Measurements from ENCODE around the gene ZSCAN20. TPM values are rescaled to one million over a fixed set of nuclear protein-coding genes. Genes with fewer than 3 reads are reported as not detected.
"Not testable (repeated sequence)": the region's sequence is repeated elsewhere in the genome, so short reads cannot be mapped to it uniquely, and the experiment has no call there.

ZSCAN20 gene
- total RNA-seq, 1 experiment from 2014 or later = 5.8 TPM

GRCh38 chr1:33477451-33477850 lies 5.0 kb downstream of the ZSCAN20 start:
- DNase-seq (ENCODE audit: low read depth) = no peak

DNA sequence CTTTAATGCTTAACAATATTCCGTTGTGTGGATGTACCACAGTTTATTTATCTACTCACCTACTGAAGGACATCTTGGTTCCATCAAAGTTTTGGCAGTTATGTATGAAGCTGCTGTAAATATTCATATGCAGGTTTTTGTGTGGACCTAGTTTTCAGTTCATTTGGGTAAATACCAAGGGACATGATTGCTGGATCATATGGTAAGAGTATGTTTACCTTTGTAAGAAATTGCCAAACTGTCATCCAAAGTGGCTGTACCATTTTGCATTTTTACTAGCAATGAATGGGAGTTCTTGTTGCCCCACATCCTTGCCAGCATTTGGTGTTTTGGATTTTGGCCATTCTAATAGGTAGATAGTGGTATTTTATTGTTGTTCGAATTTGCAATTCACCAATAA lies 10.0 kb downstream of the ZSCAN20 start:
- DNase-seq (ENCODE audit: low read depth) = no peak

GRCh38 chr1:33488624-33489023 lies 16.2 kb downstream of the ZSCAN20 start:
- DNase-seq (ENCODE audit: low read depth) = no peak

DNA sequence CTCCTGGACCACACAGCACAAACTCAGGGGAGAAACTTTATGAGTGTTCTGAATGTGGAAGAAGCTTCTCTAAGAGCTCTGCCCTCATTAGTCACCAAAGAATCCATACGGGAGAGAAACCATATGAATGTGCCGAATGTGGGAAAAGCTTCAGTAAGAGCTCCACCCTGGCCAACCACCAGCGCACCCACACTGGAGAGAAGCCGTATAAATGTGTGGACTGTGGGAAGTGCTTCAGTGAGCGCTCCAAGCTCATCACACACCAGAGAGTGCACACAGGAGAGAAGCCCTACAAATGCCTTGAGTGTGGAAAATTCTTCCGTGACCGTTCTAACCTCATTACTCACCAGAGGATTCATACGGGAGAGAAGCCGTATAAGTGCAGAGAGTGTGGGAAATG lies 22.5 kb downstream of the ZSCAN20 start:
- DNase-seq (ENCODE audit: low read depth) = no peak

- DNase-seq (ENCODE audit: low read depth) = no peak
These were observed 25.0 kb downstream of the ZSCAN20 start for GRCh38 chr1:33497410-33497809.

DNA sequence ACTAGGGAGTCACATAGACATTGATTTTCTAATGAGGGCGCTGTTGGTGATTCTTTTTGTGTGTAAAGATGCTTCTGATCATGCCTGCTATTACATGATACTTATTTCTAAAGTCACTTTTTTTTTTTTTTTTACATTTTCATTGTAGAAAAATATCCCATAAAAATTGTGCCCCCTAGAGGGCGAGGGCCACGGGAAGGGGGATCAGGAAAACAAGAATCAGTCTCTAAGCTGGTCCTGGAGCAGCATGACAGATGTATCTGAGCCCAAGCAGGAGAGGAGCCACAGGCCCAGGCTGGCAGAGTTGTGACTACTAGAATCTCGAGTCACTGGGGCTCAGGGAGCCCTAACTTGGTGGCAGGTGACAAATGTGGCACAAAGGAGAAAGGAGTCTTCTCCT lies 28.1 kb downstream of the ZSCAN20 start:
- peak; percentile 26 for DNase-seq (ENCODE audit: low read depth)

GRCh38 chr1:33501309-33501708 lies 28.9 kb downstream of the ZSCAN20 start:
- no peak for DNase-seq (ENCODE audit: low read depth)

- no peak for DNase-seq (ENCODE audit: low read depth)
These were observed 29.3 kb downstream of the ZSCAN20 start for GRCh38 chr1:33501774-33502173.

DNA sequence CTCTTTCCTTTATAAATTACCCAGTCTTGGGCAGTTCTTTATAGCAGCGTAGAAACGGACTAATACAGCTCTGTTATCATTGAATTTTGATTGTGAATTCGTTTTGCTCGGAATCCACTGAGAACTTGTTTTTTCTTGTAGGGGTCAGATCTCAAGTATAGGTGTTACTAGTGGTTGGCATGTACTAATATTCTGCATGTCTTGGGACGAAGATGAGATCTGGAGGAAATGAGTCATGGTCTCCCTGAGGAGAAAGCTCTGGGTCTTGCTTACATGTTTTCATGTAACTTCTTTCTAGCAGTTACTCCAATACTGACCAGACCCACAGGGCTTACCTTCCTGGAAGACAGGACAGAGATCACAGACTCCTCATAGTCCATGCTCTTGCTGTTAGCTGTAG lies 30.3 kb downstream of the ZSCAN20 start:
- DNase-seq (ENCODE audit: low read depth) = peak; percentile 78

- DNase-seq (ENCODE audit: low read depth) = no peak
These were observed 31.1 kb downstream of the ZSCAN20 start for GRCh38 chr1:33503506-33503905.

DNA sequence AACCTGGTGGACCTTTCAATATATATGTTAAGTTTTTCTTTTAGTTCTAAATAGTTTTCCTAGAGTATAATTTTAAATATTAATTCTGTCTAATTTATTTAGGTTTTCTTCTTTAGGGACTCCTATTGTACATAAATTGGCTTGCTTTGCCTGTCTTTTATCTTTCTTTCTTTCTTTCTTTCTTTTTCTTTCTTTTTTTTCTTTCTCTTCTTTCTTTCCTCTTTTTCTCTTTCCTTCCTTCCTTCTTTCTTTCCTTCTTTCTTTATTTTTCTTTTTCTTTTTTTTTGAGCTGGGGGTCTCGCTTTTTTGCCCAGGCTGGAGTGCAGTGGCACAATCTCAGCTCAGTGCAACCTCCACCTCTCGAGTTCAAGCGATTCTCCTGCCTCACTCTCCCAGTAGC lies 35.2 kb downstream of the ZSCAN20 start:
- no peak for DNase-seq (ENCODE audit: low read depth)

DNA sequence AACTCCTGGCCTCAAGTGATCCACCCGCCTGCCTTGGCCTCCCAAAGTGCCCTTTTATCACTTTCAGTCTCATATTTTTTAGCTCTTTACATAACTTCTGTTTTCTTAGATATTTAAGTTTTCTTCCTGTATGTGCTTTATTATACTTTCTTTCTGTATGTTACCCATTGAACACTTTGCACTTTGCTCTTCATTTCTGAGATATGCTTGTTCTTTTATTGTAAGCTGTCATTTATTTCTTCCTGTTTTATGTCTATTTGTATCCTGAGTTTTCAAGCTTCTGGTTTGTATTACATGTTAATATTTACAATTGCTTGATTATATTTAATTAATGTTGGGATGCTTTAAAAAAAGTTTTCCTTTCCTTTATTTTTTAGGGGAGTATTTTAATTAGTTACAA lies 35.7 kb downstream of the ZSCAN20 start:
- no peak for DNase-seq (ENCODE audit: low read depth)

- not testable (repeated sequence) for DNase-seq (ENCODE audit: low read depth)
These were observed 36.8 kb downstream of the ZSCAN20 start for GRCh38 chr1:33509276-33509675.

DNA sequence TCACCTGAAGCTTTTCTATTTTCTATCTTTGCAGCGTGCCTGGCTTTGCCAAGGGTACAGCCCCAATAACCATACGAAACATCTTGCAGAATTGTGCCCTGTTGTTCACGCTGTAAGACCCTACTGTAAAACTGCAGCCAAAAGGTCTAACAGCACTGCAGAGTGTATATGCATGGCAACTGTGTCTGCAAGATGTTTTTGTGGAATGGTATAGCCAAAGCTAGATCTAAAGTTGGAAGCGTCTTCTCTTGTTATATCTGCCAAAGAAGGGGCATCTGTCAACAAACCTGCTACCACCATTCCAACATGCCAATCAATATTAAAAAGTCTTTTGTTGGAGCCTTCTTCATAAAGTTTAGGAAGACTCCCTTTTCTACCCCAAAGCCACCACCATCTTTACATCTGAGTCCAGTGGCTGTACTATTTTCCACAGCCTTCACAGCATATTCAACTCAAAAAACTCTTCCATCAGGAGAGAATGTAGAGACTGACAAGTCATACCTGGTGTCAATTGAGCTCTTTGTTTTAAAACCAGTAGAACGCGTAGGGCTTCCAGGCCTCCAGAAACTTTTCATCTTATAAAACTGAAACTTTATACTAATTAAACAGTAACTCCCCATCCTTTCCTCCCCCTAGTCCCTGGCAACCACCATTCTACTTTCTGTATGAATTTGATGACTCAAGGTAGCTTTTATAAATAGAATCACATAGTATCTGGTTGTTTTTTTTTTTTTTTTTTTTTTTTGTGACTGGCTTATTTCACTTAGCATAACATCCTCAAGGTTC lies 40.0 kb downstream of the ZSCAN20 start:
- DNase-seq (ENCODE audit: low read depth) = peak; percentile 27

DNA sequence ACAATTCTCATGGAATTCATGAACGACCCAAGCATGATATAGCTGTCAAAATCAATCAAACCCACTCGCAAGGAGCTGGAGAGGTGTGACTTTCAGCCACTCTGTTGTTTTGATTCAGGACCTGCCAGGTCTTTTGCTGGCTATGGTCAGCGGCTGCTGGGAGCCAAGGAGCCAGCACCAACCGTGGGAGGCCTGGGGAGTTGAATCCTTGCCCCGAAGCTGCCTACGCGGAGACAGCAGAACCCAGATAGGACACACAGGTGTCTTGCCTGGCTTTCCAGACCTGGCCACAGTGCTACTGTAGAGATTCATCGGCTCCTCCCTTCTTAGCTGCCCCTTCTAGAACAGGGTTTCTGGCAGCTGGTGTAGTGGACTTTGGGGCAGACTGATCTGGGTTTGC lies 42.7 kb downstream of the ZSCAN20 start:
- DNase-seq (ENCODE audit: low read depth) = no peak

GRCh38 chr1:33515607-33516006 lies 43.2 kb downstream of the ZSCAN20 start:
- DNase-seq (ENCODE audit: low read depth) = no peak

DNA sequence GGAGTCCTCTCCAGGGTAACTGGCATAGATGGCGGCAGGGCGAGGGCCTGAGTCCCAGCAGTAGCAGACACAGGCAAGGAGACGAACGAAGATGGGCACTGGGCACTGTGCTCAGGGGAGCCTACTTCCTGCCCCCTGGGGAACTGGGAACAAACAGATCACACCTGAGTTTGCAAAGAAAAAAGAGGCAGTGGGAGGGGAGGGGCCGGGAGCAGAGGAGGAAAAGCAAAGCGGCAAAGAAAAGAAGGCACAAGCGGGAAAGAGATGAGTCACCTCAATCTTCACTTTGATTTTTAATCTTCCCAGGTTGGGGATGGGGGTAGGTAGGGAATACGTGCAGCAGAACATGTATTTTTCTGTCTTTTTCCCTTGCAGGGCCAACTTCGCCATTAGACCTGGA lies 44.0 kb downstream of the ZSCAN20 start:
- DNase-seq (ENCODE audit: low read depth) = peak; percentile 26

GRCh38 chr1:33516891-33517567 lies 44.6 kb downstream of the ZSCAN20 start:
- peak; percentile 12 for DNase-seq (ENCODE audit: low read depth)

GRCh38 chr1:33517596-33518250 lies 45.3 kb downstream of the ZSCAN20 start:
- peak; percentile 15 for DNase-seq (ENCODE audit: low read depth)

DNA sequence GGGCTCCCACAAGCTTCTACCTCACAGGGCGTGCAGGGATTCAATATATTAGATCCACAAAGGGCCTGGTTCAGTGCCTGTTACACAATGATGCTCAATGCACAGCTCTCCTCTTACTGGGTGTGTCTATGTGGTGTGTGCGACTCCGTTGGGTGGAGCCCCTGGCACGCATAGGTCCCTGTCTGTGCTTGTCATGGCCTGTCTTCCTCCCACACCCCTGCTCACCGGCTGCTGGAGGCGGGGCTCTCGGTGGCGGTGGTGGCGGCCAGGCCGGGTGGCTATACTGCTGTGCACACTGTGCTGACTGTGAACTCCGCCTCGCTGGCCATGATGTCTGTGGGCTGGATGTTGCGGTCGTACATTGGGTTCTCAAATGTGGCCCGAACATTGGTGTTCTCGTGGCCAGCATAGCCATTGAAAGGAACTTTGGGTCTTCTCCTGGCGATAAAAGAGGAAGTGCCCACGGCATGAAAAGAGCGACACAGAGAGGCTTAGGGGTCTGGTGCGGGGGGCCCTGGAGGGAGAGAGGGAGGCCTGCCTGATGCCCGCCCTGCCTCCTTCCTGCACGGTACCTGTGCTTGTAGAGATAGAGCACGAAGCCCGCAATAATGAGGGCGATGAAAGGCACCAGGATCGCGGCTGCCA lies 46.9 kb downstream of the ZSCAN20 start:
- no peak for DNase-seq (ENCODE audit: low read depth)

- no peak for DNase-seq (ENCODE audit: low read depth)
These were observed 52.1 kb downstream of the ZSCAN20 start for GRCh38 chr1:33524586-33524985.

DNA sequence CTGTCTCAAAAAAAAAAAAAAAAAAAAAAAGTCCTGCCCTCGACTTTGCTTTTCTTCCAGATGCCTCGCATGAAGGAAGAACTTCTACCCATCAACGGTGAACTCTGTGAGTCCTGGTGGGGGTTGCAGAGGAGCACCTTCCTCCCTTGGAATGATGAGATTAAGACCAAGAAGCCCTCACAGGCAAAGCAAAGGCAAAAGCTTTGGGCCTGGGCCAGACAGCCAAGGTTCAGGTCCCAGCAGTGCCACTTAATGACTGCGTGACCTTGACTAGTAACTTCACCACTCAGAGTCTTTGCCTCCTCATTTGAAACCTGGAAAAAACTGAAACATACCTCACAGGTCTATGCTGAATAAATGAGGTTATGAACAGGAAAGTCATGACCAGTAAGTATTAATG lies 55.5 kb downstream of the ZSCAN20 start:
- DNase-seq (ENCODE audit: low read depth) = no peak

Data from HT1080 (cell line).